ENCODE results near the gene TIMP3.

TIMP3 gene

DNA sequence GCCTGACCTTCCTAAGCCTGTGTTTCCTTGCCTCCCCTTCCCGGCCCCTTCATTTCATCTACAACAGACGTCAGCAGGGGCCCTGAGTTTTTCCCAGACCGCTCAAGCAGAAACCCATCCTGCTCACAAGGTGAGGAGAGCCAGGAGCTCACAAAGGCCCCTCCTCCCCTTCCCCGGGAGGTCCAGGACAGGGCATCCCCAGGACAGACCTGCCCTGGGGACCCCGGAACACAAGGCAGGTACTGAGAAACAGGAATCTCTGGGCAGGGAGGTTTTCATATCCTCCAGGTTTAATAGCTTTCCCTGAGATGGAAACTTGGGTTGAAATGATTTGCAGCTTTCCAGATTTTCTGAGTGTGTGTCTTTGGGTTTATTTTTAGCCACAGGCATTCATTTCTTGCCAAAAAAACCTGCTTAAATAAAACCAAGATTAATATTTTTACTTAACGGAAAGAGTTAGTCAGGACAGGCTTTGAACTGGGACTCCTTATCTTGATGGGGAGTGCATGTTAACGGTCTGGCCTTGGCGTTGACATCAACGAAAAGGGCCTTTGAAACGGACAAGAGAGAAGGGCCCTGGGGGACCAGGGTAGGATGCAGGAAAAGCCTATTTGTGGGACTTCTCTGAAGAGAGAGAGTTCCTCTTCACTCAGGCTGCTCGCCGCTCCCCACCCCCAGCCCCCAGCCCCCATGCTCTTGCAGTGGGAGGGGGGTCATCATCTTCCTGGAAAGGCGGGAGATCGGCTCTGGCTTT, 38.5 kb downstream of the TIMP3 start:
- no peak overlapping the region for H3K9ac ChIP-seq (ENCODE audit: low read length)
- H2AFZ ChIP-seq (ENCODE audit: low read length) = no peak overlapping the region
- DNase-seq = no peak
- H3K9me2 ChIP-seq (replicated peaks; ENCODE audit: insufficient read depth, low read length) = no peaks in the 10 kb centered on the region
- no peaks in the 10 kb centered on the region for H4K20me1 ChIP-seq (ENCODE audit: insufficient read depth, low read length)
- H3K79me2 ChIP-seq (ENCODE audit: low read length) = no peaks in the 10 kb centered on the region
- no peak overlapping the region for H3K27ac ChIP-seq (ENCODE audit: low read length)
- no peak overlapping the region for H3K4me2 ChIP-seq (ENCODE audit: low read depth, low read length)
- no peaks in the 10 kb centered on the region for H3K36me3 ChIP-seq (replicated peaks; ENCODE audit: insufficient read depth, low read length)
- no peaks in the 10 kb centered on the region for H3F3A ChIP-seq (ENCODE audit: insufficient read depth, low read length)
- H3K27me3 ChIP-seq (replicated peaks; ENCODE audit: insufficient read depth, low read length) = no peaks in the 10 kb centered on the region
- TF ChIP-seq EZH2phosphoT487 (IDR thresholded peaks at IDR 0.05; ENCODE audit: low read length) = no peak
- TF ChIP-seq EZH2 (optimal IDR thresholded peaks at IDR 0.05; ENCODE audit: low read depth, low read length) = no peak
- TF ChIP-seq, protein P1, sequence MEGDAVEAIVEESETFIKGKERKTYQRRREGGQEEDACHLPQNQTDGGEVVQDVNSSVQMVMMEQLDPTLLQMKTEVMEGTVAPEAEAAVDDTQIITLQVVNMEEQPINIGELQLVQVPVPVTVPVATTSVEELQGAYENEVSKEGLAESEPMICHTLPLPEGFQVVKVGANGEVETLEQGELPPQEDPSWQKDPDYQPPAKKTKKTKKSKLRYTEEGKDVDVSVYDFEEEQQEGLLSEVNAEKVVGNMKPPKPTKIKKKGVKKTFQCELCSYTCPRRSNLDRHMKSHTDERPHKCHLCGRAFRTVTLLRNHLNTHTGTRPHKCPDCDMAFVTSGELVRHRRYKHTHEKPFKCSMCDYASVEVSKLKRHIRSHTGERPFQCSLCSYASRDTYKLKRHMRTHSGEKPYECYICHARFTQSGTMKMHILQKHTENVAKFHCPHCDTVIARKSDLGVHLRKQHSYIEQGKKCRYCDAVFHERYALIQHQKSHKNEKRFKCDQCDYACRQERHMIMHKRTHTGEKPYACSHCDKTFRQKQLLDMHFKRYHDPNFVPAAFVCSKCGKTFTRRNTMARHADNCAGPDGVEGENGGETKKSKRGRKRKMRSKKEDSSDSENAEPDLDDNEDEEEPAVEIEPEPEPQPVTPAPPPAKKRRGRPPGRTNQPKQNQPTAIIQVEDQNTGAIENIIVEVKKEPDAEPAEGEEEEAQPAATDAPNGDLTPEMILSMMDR (IDR thresholded peaks at IDR 0.05; ENCODE audit: low read length) = no peak
- H3K4me3 ChIP-seq (ENCODE audit: low read length) = no peak overlapping the region
- no peaks in the 10 kb centered on the region for H3K9me3 ChIP-seq (replicated peaks; ENCODE audit: insufficient read depth, low read length)
- H3K4me1 ChIP-seq (ENCODE audit: low read length) = no peaks in the 10 kb centered on the region

GRCh38 chr22:32841175-32841574, 39.7 kb downstream of the TIMP3 start:
- H3K27ac ChIP-seq (ENCODE audit: low read length) = no peak overlapping the region
- H2AFZ ChIP-seq (ENCODE audit: low read length) = no peak overlapping the region
- no peaks in the 10 kb centered on the region for H3K9me3 ChIP-seq (replicated peaks; ENCODE audit: insufficient read depth, low read length)
- H3K4me1 ChIP-seq (ENCODE audit: low read length) = no peaks in the 10 kb centered on the region
- DNase-seq = no peak
- H3K79me2 ChIP-seq (ENCODE audit: low read length) = no peaks in the 10 kb centered on the region
- H3K36me3 ChIP-seq (replicated peaks; ENCODE audit: insufficient read depth, low read length) = no peaks in the 10 kb centered on the region
- no peaks in the 10 kb centered on the region for H4K20me1 ChIP-seq (ENCODE audit: insufficient read depth, low read length)
- H3F3A ChIP-seq (ENCODE audit: insufficient read depth, low read length) = no peaks in the 10 kb centered on the region
- no peak overlapping the region for H3K4me3 ChIP-seq (ENCODE audit: low read length)
- no peaks in the 10 kb centered on the region for H3K27me3 ChIP-seq (replicated peaks; ENCODE audit: insufficient read depth, low read length)
- no peak overlapping the region for H3K4me2 ChIP-seq (ENCODE audit: low read depth, low read length)
- TF ChIP-seq EZH2 (optimal IDR thresholded peaks at IDR 0.05; ENCODE audit: low read depth, low read length) = no peak
- no peak for TF ChIP-seq EZH2phosphoT487 (IDR thresholded peaks at IDR 0.05; ENCODE audit: low read length)
- TF ChIP-seq, protein P1 (IDR thresholded peaks at IDR 0.05; ENCODE audit: low read length) = no peak
- no peaks in the 10 kb centered on the region for H3K9me2 ChIP-seq (replicated peaks; ENCODE audit: insufficient read depth, low read length)
- no peak overlapping the region for H3K9ac ChIP-seq (ENCODE audit: low read length)

GRCh38 chr22:32842486-32842885, 41.0 kb downstream of the TIMP3 start:
- no peak for DNase-seq
- Histone ChIP-seq H3K4me1 (ENCODE audit: low read length) (no peaks in the 10 kb centered on the region), H3K4me3 (ENCODE audit: low read length) (no peak overlapping the region), H3K9ac (ENCODE audit: low read length) (no peak overlapping the region), H3F3A (ENCODE audit: insufficient read depth, low read length) (no peaks in the 10 kb centered on the region), H3K36me3 (replicated peaks; ENCODE audit: insufficient read depth, low read length) (no peaks in the 10 kb centered on the region), H3K9me3 (replicated peaks; ENCODE audit: insufficient read depth, low read length) (no peaks in the 10 kb centered on the region), H2AFZ (ENCODE audit: low read length) (no peak overlapping the region), H3K4me2 (ENCODE audit: low read depth, low read length) (no peak overlapping the region), H3K27me3 (replicated peaks; ENCODE audit: insufficient read depth, low read length) (no peaks in the 10 kb centered on the region), H4K20me1 (ENCODE audit: insufficient read depth, low read length) (no peaks in the 10 kb centered on the region), H3K79me2 (ENCODE audit: low read length) (no peaks in the 10 kb centered on the region), H3K27ac (ENCODE audit: low read length) (no peak overlapping the region), H3K9me2 (replicated peaks; ENCODE audit: insufficient read depth, low read length) (no peaks in the 10 kb centered on the region)
- TF ChIP-seq EZH2 (optimal IDR thresholded peaks at IDR 0.05; ENCODE audit: low read depth, low read length) (no peak), EZH2phosphoT487 (IDR thresholded peaks at IDR 0.05; ENCODE audit: low read length) (no peak)
- TF ChIP-seq, protein P1 (IDR thresholded peaks at IDR 0.05; ENCODE audit: low read length) = no peak

All from MM.1S (cell line).